T-helper 17 cell (primary cell): ENCODE data around the gene CHD5. TPM values are rescaled to one million over a fixed set of nuclear protein-coding genes. Genes with fewer than 3 reads are reported as not detected.

ENCODE experiments used
- ATAC-seq: fragments of 150-1000 bp; cut with Tn5 transposase; 2 replicates; pipeline ENCODE4 v1.10.0; 2021; ENCODE audit warnings: mild to moderate bottlenecking, moderate library complexity
- DNase-seq, 3 donors: peaks; one replicate each; pipeline versions ENCODE4 v3.0.0 to v3.0.0-alpha.2; 2020 to 2021
- H3K9me3 ChIP-seq: one replicate; pipeline ENCODE4 v1.7.0; 2013; ENCODE audit warnings: low read length, mild to moderate bottlenecking; ENCODE audit not compliant: control insufficient read depth, poor library complexity, severe bottlenecking
- H3K27ac Mint-ChIP-seq: one replicate; pipeline ENCODE4 v1.8.0; 2022; ENCODE audit warnings: mild to moderate bottlenecking, moderate library complexity, mixed read lengths
- H3K27me3 Mint-ChIP-seq: one replicate; pipeline ENCODE4 v1.8.0; 2022; ENCODE audit warnings: mixed read lengths
- H3K36me3 Mint-ChIP-seq: one replicate; pipeline ENCODE4 v1.8.0; 2022; ENCODE audit warnings: low read depth, mixed read lengths
- H3K4me1 Mint-ChIP-seq: one replicate; pipeline ENCODE4 v1.8.0; 2022; ENCODE audit warnings: mild to moderate bottlenecking, mixed read lengths
- H3K4me3 Mint-ChIP-seq: one replicate; pipeline ENCODE4 v1.8.0; 2022; ENCODE audit warnings: mild to moderate bottlenecking, moderate library complexity, mixed read lengths
- total RNA-seq, 4 donors: library from RNA in 2 of 4; stranded (reverse) in 2 of 4; gene quantifications; one replicate each; pipeline ENCODE4 v1.2.3 and lab custom pipeline; 2022 to 2026

The CHD5 gene
- total RNA-seq, 2 donors from 2014 or later, result 0.12 to 0.63 TPM

GRCh38 chr1:6150006-6150938, 29.8 kb downstream of the CHD5 start:
- H3K4me1 Mint-ChIP-seq, result peaks cover 6% of the 10 kb centered on the region
- ATAC-seq, result no peak
- no peak for DNase-seq
- H3K9me3 ChIP-seq, result no peaks in the 10 kb centered on the region
- H3K27ac Mint-ChIP-seq, result no peak overlapping the region
- H3K27me3 Mint-ChIP-seq, result peaks cover 15% of the 10 kb centered on the region
- H3K4me3 Mint-ChIP-seq, result no peak overlapping the region
- no peaks in the 10 kb centered on the region for H3K36me3 Mint-ChIP-seq

GRCh38 chr1:6149597-6149996, 30.5 kb downstream of the CHD5 start:
- Mint-ChIP-seq H3K27me3 (peaks cover 15% of the 10 kb centered on the region), H3K27ac (no peak overlapping the region), H3K4me3 (no peak overlapping the region), H3K36me3 (no peaks in the 10 kb centered on the region), H3K4me1 (peaks cover 6% of the 10 kb centered on the region)
- H3K9me3 ChIP-seq, result no peaks in the 10 kb centered on the region
- DNase-seq, result no peak
- no peak for ATAC-seq

- Mint-ChIP-seq H3K27ac (no peak overlapping the region), H3K4me3 (peak overlapping the region; percentile 73), H3K4me1 (peaks cover 6% of the 10 kb centered on the region), H3K27me3 (peaks cover 15% of the 10 kb centered on the region), H3K36me3 (no peaks in the 10 kb centered on the region)
- peak; percentile 43 to 56 (median 54) for DNase-seq
- peak; percentile 95 for ATAC-seq
- H3K9me3 ChIP-seq, result no peaks in the 10 kb centered on the region
Observed at GRCh38 chr1:6148497-6149241, 31.5 kb downstream of the CHD5 start.

GRCh38 chr1:6145864-6146410, 34.2 kb downstream of the CHD5 start:
- ATAC-seq (no peak), DNase-seq (no peak)
- Mint-ChIP-seq H3K36me3 (no peaks in the 10 kb centered on the region), H3K4me1 (peaks cover 6% of the 10 kb centered on the region), H3K27ac (no peak overlapping the region), H3K27me3 (peaks cover 15% of the 10 kb centered on the region), H3K4me3 (no peak overlapping the region)
- no peaks in the 10 kb centered on the region for H3K9me3 ChIP-seq

- ATAC-seq (no peak), DNase-seq (no peak)
- Mint-ChIP-seq H3K4me3 (no peak overlapping the region), H3K36me3 (no peaks in the 10 kb centered on the region), H3K4me1 (peaks cover 6% of the 10 kb centered on the region), H3K27ac (no peak overlapping the region), H3K27me3 (peaks cover 15% of the 10 kb centered on the region)
- no peaks in the 10 kb centered on the region for H3K9me3 ChIP-seq
Observed at GRCh38 chr1:6145396-6145750, 34.7 kb downstream of the CHD5 start.

- no peaks in the 10 kb centered on the region for H3K9me3 ChIP-seq
- ATAC-seq, result no peak
- H3K4me3 Mint-ChIP-seq, result no peak overlapping the region
- H3K27me3 Mint-ChIP-seq, result peaks cover 15% of the 10 kb centered on the region
- no peak for DNase-seq
- no peak overlapping the region for H3K27ac Mint-ChIP-seq
- no peaks in the 10 kb centered on the region for H3K36me3 Mint-ChIP-seq
- peaks cover 6% of the 10 kb centered on the region for H3K4me1 Mint-ChIP-seq
Observed at GRCh38 chr1:6144647-6145395, 35.3 kb downstream of the CHD5 start.

- Mint-ChIP-seq H3K27me3 (peaks cover 15% of the 10 kb centered on the region), H3K36me3 (no peaks in the 10 kb centered on the region)
Observed at GRCh38 chr1:6144175-6144574, 35.9 kb downstream of the CHD5 start.

GRCh38 chr1:6143395-6143794, 36.7 kb downstream of the CHD5 start:
- DNase-seq (no peak), ATAC-seq (no peak)
- peaks cover 5% of the 10 kb centered on the region for H3K4me1 Mint-ChIP-seq
- H3K36me3 Mint-ChIP-seq, result no peaks in the 10 kb centered on the region
- no peak overlapping the region for H3K4me3 Mint-ChIP-seq
- no peaks in the 10 kb centered on the region for H3K9me3 ChIP-seq
- peaks cover 15% of the 10 kb centered on the region for H3K27me3 Mint-ChIP-seq
- H3K27ac Mint-ChIP-seq, result no peak overlapping the region

More at GRCh38 chr1:6144175-6144574, 35.9 kb downstream of the CHD5 start:
- ATAC-seq (no peak), DNase-seq (no peak)
- Mint-ChIP-seq H3K4me1 (peaks cover 6% of the 10 kb centered on the region), H3K4me3 (no peak overlapping the region), H3K27ac (no peak overlapping the region)
- H3K9me3 ChIP-seq, result no peaks in the 10 kb centered on the region

GRCh38 chr1:6142734-6143133, 37.4 kb downstream of the CHD5 start:
- no peaks in the 10 kb centered on the region for H3K9me3 ChIP-seq
- DNase-seq, result no peak
- Mint-ChIP-seq H3K4me3 (no peak overlapping the region), H3K36me3 (no peaks in the 10 kb centered on the region), H3K27me3 (peaks cover 11% of the 10 kb centered on the region), H3K27ac (no peak overlapping the region), H3K4me1 (no peaks in the 10 kb centered on the region)
- ATAC-seq, result no peak

- Mint-ChIP-seq H3K27ac (no peak overlapping the region), H3K27me3 (peaks cover 11% of the 10 kb centered on the region), H3K36me3 (no peaks in the 10 kb centered on the region), H3K4me1 (no peaks in the 10 kb centered on the region), H3K4me3 (no peak overlapping the region)
- no peak for DNase-seq
- H3K9me3 ChIP-seq, result no peaks in the 10 kb centered on the region
- no peak for ATAC-seq
Observed at GRCh38 chr1:6142036-6142621, 38.0 kb downstream of the CHD5 start.

GRCh38 chr1:6141592-6141991, 38.5 kb downstream of the CHD5 start:
- H3K27ac Mint-ChIP-seq, result no peak overlapping the region
- H3K4me1 Mint-ChIP-seq, result no peaks in the 10 kb centered on the region
- no peaks in the 10 kb centered on the region for H3K9me3 ChIP-seq
- ATAC-seq (peak; percentile 53), DNase-seq (no peak)
- no peak overlapping the region for H3K4me3 Mint-ChIP-seq
- H3K27me3 Mint-ChIP-seq, result peaks cover 7% of the 10 kb centered on the region
- H3K36me3 Mint-ChIP-seq, result no peaks in the 10 kb centered on the region

- Mint-ChIP-seq H3K27ac (no peak overlapping the region), H3K27me3 (no peaks in the 10 kb centered on the region), H3K36me3 (no peaks in the 10 kb centered on the region), H3K4me1 (no peaks in the 10 kb centered on the region), H3K4me3 (no peak overlapping the region)
- H3K9me3 ChIP-seq, result no peaks in the 10 kb centered on the region
- DNase-seq (no peak), ATAC-seq (no peak)
Observed at GRCh38 chr1:6140413-6140812, 39.7 kb downstream of the CHD5 start.
